HG02870 (cell line): Measurements from ENCODE around the gene CPNE6.

ENCODE experiments used
- ATAC-seq: cut with Tn5 transposase; IDR thresholded peaks from one replicate; pipeline ENCODE4 v1.9.1; 2021; ENCODE audit warnings: mild to moderate bottlenecking, moderate library complexity; ENCODE audit not compliant: unreplicated experiment

Gene CPNE6

GRCh38 chr14:24054324-24054641 lies 17.1 kb upstream of the CPNE6 start:
- ATAC-seq: no peak

GRCh38 chr14:24054646-24055045 lies 16.7 kb upstream of the CPNE6 start:
- no peak for ATAC-seq

DNA sequence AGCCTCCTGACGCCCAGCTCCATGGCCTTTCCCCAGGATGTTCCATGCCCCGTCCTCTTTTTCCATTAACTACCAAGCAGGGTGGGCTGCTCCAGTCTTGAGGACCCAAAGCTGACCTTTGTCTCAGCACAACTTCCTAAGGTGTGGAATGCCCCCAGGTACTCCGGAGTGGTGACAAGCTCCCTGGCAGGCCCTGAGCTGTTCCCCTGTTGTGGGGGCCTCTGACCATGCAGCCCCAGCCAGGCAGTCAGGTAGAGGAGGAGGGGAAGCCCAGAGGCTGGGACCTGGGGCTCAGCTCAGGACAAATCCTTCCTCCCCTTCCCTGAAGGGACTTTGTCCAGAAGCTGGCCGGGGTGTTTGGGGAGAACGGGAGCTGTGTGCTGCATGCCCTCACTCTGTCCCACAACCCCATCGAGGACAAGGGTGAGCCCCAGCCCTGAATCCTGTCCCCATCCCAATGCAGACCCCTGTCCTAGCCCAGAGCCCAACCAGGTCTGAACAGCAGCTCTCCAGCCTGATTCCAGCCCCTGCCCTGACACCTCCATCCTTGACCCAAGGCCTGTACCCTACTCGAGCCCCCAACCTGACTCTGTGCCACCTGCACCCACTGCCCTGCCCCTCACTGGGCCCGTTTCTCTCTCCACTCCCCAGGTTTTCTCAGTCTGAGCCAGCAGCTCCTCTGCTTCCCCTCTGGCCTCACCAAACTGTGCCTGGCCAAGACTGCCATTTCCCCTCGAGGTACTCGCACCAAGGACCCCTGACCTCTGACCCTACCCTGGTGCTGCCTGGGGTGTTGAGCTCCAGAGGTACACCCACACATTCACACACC lies 15.2 kb upstream of the CPNE6 start:
- no peak for ATAC-seq

- no peak for ATAC-seq
Observed at GRCh38 chr14:24056800-24057184, 14.6 kb upstream of the CPNE6 start.

- ATAC-seq: no peak
Observed at GRCh38 chr14:24057271-24057670, 14.1 kb upstream of the CPNE6 start.

DNA sequence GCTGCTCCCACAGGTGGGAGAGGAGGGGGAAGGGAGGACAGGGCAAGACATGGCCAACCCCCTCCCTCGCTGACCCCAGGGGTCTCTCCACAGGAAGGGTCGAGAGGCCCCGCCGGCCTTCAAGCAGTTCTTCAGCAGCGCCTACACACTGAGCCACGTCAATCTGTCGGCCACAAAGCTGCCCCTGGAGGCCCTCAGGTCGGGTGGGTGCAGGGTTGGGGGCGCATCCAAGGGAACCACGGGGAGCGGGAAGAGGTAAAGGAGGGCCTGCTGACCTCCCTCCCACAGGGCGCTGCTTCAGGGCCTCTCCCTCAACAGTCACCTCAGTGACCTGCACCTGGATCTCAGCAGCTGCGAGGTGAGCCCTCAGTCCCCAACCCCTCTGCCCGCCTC lies 13.5 kb upstream of the CPNE6 start:
- peak; percentile 9 for ATAC-seq

GRCh38 chr14:24058260-24058950 lies 13.0 kb upstream of the CPNE6 start:
- peak; percentile 68 for ATAC-seq

DNA sequence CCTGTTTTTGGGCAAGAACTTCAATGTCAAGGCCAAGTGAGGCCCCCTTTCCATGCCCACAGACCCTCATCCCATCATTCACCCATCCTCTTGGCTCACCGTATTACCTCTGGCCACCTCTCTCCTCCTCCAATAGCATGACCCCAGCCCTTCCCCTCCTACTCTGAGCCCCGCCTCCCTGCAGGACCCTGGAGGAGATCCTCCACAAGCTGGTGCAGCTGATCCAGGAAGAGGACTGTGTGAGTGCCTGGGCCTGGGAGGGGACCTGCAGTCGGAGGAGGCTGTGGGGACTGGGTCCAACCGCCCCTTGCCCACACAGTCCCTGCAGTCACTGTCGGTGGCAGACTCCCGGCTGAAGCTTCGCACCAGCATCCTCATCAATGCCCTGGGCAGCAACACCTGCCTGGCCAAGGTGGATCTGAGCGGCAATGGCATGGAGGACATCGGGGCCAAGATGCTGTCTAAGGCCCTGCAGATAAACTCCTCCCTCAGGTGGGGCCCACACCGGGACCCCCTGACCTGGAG lies 12.3 kb upstream of the CPNE6 start:
- no peak for ATAC-seq

DNA sequence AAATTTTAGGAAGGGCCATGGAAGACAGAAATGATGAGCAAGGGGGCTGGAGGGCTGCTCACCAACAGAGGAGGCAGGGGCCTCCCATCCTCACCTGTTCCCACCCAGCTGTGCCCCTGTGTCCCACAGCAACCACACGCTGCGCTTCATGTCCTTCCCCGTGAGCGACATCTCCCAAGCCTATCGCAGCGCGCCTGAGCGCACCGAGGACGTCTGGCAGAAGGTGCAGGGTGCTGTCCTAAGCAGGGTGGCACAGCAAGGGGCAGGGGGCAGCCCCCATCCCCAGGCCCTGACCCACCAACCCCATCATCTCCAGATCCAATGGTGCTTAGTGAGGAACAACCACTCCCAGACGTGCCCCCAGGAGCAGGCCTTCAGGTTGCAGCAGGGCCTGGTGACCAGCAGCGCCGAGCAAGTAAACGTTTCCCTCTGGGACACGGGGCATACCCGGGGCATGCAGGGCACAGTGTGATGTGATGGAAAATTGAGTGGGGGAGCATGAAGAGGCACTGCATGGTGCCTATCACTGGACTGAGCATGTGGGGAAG lies 11.4 kb upstream of the CPNE6 start:
- no peak for ATAC-seq

DNA sequence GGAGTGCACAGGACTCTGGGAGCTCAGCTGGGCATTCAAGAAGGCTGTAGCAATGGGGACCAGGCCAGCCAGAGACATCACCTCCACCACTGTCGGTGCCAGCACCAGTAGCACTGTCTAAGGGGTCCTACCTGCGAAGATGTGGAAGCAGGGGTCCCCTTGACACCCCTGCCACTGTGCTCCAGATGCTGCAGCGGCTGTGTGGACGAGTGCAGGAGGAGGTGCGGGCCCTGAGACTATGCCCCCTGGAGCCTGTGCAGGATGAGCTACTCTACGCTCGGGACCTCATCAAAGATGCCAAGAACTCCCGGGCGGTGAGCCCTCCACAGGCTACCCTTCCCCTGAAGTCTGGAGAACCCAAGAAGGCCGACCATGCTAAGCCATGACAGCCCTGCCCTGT lies 10.9 kb upstream of the CPNE6 start:
- no peak for ATAC-seq

DNA sequence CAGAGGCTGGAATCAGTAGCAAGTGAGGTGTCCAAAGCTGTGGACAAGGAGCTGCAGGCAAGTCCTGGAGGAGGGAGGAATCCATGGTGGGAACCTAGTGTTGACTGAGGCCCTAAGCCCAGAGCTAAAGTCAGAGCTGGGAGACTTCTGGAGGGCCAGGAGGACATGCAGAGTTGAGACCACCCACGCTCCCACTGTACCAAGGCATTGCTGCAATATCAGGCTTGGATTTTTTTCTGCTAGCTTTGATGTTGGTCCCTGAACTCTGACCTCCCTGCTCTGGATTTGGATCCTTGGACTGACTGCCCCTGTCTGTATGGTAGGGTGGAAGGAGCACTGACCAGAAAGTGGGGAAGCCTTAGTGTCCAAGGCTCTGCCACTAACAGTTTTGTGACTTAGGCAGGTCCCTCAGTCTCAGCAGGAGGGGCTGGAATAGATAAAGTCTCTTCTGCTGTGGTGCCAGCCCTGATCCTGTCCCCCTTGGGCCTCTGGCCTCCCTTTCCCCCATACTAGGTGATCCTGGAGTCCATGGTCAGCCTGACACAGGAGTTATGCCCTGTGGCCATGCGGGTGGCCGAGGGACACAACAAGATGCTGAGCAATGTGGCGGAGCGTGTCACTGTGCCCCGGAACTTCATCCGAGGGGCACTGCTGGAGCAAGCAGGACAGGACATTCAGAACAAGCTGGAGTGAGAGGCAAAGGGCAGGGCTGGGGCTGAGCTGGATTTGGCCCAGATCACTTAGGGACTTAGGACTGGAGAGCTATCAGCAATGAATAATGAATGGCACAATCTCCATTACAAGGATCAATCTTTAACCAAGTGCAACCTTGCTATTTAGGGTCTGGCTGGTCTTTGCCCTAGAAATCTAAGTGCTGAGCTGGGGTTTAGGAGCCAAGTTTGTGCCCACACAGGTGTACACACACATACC lies 10.1 kb upstream of the CPNE6 start:
- ATAC-seq: no peak

DNA sequence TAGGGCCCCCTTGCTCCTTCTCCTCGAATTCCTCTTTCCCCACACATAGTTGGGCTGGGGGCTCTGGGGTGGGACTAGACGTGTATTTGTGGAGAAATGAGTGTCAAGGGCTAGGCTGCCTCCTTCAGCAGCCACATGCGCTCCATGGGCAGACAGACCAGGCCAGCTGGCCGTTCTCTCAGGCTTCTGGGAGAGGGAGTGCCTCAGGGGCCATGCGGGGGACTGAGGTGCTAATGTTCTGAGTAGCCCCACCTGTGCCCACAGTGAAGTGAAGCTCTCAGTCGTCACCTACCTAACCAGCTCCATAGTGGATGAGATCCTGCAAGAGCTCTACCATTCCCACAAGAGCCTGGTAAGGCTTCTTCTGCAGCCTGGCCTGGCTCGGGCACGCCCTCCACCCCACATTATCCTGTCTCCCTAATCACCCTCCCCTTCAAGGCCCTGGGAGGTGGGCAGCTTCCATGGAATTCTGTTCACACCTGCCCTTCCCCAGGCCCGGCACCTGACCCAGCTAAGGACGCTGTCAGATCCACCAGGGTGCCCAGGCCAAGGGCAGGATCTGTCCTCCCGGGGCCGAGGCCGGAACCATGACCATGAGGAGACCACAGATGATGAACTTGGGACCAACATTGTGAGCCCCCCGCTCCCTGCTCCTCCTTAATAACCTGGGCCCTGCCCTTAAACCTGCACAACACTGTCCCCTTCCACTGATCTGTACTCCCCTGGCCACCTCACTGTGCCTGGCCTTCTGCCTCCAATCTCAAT lies 9.0 kb upstream of the CPNE6 start:
- no peak for ATAC-seq

GRCh38 chr14:24063263-24063836 lies 8.0 kb upstream of the CPNE6 start:
- ATAC-seq: no peak

DNA sequence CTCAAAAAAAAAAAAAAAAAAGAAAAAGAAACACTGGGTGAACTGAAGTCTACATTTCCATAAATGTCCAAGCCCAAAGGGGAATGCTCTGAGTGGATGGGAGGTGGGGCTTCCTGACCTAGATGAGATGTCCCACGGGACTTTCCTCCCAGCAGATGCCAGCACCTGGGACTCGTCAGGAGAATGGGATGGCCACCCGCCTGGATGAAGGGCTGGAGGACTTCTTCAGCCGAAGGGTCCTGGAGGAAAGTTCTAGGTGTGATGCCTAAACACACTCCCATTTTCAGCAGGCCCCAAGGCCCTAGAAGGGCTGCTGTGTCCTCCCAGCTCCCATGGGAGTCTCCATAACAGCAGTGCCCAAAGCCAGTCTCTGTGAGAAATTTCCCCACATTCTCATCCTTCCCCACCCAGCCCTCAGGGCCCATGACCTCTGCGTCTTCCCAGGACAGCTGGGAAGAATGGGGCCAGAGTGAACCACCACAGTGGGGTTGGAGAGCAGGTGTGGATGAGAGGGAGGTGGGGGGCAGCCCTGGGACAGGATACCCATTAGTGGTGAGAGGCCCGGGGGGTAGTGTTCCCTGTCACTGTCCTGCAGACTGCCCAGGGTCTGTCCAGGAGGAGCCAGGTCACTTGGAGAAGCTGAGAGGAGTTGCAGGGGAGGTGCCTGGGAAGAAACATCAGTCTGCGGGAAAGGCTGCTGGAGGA lies 7.1 kb upstream of the CPNE6 start:
- no peak for ATAC-seq

GRCh38 chr14:24064856-24065255 lies 6.5 kb upstream of the CPNE6 start:
- no peak for ATAC-seq

DNA sequence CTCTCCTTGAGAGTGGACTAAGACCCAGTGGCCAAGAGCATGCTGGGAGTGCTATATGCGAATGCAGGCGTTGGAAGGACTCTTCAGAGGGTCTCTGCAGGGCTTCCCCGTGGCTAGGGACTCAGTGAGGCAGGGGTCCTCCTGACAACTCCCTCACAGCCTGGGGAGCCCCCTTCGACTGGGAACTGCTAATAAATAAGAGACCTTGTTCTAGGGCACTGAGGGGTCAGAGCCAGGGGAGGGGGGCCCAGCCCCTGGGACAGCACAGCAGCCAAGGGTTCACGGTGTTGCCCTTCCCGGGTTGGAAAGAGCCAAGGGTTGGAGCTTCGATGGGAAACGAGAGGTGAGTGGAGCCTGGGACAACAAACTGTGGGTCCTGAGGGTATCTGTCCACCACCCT lies 6.0 kb upstream of the CPNE6 start:
- no peak for ATAC-seq

DNA sequence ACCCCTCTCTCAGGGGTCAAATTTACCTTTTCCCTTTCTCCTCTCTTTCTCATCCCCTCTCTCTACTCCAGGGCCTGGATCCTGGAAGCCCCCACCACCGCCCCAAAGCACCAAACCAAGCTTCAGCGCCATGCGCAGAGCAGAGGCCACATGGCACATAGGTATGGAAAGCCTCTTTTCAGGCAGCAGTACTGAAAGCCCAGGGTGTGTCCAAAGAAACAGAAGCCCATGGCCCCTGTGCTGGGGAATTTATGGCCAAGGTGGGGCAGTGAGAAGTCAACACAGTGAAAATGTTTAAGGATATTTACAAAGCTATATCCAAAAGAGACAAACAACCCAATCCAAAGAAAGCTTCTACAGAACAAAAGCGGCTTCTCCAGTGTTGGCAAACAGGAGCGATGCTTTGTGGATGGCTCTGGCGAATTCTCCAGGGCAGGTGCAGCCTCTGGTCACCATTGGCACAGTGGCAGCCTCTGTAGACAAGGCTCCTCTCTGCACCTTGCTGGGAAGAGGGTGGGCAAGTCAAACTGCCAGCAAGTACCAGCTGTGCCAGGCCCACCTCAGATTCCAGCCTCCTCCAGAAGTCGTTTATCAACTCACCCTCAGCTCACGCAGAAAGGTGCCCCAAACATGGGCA lies 4.7 kb upstream of the CPNE6 start:
- ATAC-seq: no peak

GRCh38 chr14:24067133-24068082 lies 4.0 kb upstream of the CPNE6 start:
- no peak for ATAC-seq
